ENCODE data around the gene MEGF11.

MEGF11 gene

DNA sequence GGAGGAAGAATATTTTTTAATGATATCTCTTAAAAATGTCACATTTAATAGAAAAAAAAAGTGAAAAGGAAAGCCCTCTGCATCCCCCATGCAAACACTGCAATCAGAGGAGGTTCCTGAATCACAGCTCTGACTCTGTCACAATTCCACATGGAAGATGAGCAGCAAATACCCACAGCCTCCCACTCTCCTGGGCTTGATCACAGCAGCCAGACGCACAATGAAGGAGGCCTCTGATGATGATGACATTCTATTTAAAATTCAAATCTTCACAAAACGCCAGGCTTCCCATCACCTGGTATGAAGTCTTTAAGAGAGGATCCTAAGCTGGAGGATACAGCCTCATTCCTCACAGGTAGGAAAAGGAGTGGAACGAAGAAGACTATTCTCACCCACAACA is 30.7 kb upstream of the MEGF11 start (continued):
- TF ChIP-seq MEIS1 (CRISPR knock-in tag; IDR thresholded peaks at IDR 0.05; ENCODE audit: borderline replicate concordance), result no peak
- no peak for TF ChIP-seq ZNF366 (tag by site-specific recombination; conservative IDR thresholded peaks at IDR 0.05)
- TF ChIP-seq ZNF354C (tag by site-specific recombination; IDR thresholded peaks at IDR 0.05; ENCODE audit: borderline replicate concordance, low read depth), result no peak
- TF ChIP-seq ZNF16 (tag by site-specific recombination; IDR thresholded peaks at IDR 0.05; ENCODE audit: low read depth), result no peak
- TF ChIP-seq, protein P1, sequence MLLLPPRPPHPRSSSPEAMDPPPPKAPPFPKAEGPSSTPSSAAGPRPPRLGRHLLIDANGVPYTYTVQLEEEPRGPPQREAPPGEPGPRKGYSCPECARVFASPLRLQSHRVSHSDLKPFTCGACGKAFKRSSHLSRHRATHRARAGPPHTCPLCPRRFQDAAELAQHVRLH (tag by site-specific recombination; IDR thresholded peaks at IDR 0.05), result no peak
- no peak for TF ChIP-seq ZNF654 (tag by site-specific recombination; IDR thresholded peaks at IDR 0.05; ENCODE audit: low read depth)
- TF ChIP-seq ZNF211 (tag by site-specific recombination; IDR thresholded peaks at IDR 0.05; ENCODE audit: low read depth), result no peak
- TF ChIP-seq ZNF843 (tag by site-specific recombination; IDR thresholded peaks at IDR 0.05), result no peak

DNA sequence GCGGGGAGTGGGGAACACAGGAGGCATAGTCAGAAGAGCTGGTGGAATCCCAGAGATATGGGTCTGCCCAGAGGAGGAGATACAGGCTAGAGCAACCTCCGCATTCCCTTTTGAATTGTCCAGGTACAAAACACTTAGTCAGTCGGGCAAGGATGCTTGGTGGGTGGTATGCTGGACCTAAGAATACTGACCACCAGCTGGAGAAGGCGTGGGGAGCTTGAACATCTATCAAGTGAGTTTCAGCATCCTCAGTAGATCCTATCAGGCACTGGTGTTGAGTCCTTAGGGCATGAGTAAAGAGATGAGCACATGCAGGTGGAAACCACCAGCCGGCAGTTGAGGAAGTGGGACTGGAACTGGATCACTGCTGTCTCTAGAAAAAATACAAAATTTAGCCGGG is 25.1 kb upstream of the MEGF11 start:
- TF ChIP-seq FEZF1 (tag by site-specific recombination; IDR thresholded peaks at IDR 0.05) (no peak), MEIS1 (CRISPR knock-in tag; IDR thresholded peaks at IDR 0.05; ENCODE audit: borderline replicate concordance) (no peak), MZF1 (tag by site-specific recombination; IDR thresholded peaks at IDR 0.05; ENCODE audit: borderline replicate concordance) (no peak), ZNF610 (tag by site-specific recombination; IDR thresholded peaks at IDR 0.05; ENCODE audit: borderline replicate concordance) (no peak), ZNF239 (tag by site-specific recombination; IDR thresholded peaks at IDR 0.05) (no peak), ZNF560 (tag by site-specific recombination; IDR thresholded peaks at IDR 0.05; ENCODE audit: borderline replicate concordance) (no peak), ZNF24 (tag by site-specific recombination; IDR thresholded peaks at IDR 0.05) (no peak)
- Histone ChIP-seq H3K27ac (ENCODE audit: extremely low read depth, low read depth, low read length) (no peak overlapping the region), H3K9me3 (ENCODE audit: control insufficient read depth, insufficient read depth, low read depth, low read length) (no peaks in the 10 kb centered on the region), H3K36me3 (ENCODE audit: control insufficient read depth in 2 of 2, insufficient read depth in 1 of 2, low read length in 2 of 2) (no peaks in the 10 kb centered on the region), H3K4me3 (ENCODE audit: low read depth, low read length) (no peak overlapping the region), H3K4me1 (ENCODE audit: control insufficient read depth, insufficient read depth, low read length) (no peaks in the 10 kb centered on the region)
- ChIA-PET POLR2A (interaction anchor here (0.5 kb wide), 1 partner anchor 25 kb away, joined by 3 read pairs; no protein-coding TSS in a partner anchor), CTCF (interaction anchor here (0.8 to 1.4 kb wide), 2 partner anchors 10 to 92 kb away, joined by 3 read pairs; no protein-coding TSS in a partner anchor)

DNA sequence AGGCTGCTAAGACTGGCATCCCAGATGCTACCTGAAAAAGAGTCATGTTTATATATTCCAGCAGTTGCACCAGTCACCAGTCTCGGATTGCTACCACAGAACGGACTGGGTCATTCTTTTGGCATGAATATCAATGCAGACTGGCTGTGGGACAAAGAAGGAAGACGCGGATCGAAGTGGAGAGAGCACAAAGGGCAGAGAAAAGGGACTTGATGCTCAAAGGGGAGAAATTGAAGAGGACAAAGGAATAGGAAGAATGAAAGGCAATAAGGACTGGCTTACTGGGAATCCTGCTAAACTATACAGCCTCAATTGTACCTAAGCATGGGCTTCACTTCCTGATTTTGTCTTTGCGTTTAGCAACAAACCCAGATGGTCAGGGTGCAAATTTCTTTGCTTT is 24.5 kb upstream of the MEGF11 start:
- no peaks in the 10 kb centered on the region for H3K9me3 ChIP-seq (ENCODE audit: control insufficient read depth, insufficient read depth, low read depth, low read length)
- no peak overlapping the region for H3K27ac ChIP-seq (ENCODE audit: extremely low read depth, low read depth, low read length)
- no peak overlapping the region for H3K4me3 ChIP-seq (ENCODE audit: low read depth, low read length)
- no peaks in the 10 kb centered on the region for H3K36me3 ChIP-seq (ENCODE audit: control insufficient read depth in 2 of 2, insufficient read depth in 1 of 2, low read length in 2 of 2)
- H3K4me1 ChIP-seq (ENCODE audit: control insufficient read depth, insufficient read depth, low read length), result no peaks in the 10 kb centered on the region
- ChIA-PET POLR2A (no interaction called here), CTCF (interaction anchor here (1.4 kb wide), 1 partner anchor 92 kb away, joined by 3 read pairs; no protein-coding TSS in a partner anchor)
- TF ChIP-seq BCL11B (tag by site-specific recombination; IDR thresholded peaks at IDR 0.05; ENCODE audit: low read depth), result no peak
- TF ChIP-seq, protein P2, sequence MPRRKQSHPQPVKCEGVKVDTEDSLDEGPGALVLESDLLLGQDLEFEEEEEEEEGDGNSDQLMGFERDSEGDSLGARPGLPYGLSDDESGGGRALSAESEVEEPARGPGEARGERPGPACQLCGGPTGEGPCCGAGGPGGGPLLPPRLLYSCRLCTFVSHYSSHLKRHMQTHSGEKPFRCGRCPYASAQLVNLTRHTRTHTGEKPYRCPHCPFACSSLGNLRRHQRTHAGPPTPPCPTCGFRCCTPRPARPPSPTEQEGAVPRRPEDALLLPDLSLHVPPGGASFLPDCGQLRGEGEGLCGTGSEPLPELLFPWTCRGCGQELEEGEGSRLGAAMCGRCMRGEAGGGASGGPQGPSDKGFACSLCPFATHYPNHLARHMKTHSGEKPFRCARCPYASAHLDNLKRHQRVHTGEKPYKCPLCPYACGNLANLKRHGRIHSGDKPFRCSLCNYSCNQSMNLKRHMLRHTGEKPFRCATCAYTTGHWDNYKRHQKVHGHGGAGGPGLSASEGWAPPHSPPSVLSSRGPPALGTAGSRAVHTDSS (tag by site-specific recombination; IDR thresholded peaks at IDR 0.05), result no peak
- TF ChIP-seq, protein P3, sequence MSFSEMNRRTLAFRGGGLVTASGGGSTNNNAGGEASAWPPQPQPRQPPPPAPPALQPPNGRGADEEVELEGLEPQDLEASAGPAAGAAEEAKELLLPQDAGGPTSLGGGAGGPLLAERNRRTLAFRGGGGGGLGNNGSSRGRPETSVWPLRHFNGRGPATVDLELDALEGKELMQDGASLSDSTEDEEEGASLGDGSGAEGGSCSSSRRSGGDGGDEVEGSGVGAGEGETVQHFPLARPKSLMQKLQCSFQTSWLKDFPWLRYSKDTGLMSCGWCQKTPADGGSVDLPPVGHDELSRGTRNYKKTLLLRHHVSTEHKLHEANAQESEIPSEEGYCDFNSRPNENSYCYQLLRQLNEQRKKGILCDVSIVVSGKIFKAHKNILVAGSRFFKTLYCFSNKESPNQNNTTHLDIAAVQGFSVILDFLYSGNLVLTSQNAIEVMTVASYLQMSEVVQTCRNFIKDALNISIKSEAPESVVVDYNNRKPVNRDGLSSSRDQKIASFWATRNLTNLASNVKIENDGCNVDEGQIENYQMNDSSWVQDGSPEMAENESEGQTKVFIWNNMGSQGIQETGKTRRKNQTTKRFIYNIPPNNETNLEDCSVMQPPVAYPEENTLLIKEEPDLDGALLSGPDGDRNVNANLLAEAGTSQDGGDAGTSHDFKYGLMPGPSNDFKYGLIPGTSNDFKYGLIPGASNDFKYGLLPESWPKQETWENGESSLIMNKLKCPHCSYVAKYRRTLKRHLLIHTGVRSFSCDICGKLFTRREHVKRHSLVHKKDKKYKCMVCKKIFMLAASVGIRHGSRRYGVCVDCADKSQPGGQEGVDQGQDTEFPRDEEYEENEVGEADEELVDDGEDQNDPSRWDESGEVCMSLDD (tag by site-specific recombination; IDR thresholded peaks at IDR 0.05), result no peak
- no peak for TF ChIP-seq ZNF664 (tag by site-specific recombination; IDR thresholded peaks at IDR 0.05)
- no peak for TF ChIP-seq ZNF423 (tag by site-specific recombination; IDR thresholded peaks at IDR 0.05)
- TF ChIP-seq ZNF548 (tag by site-specific recombination; IDR thresholded peaks at IDR 0.05), result no peak
- TF ChIP-seq ZNF37A (tag by site-specific recombination; IDR thresholded peaks at IDR 0.05), result no peak
- TF ChIP-seq, protein P4, sequence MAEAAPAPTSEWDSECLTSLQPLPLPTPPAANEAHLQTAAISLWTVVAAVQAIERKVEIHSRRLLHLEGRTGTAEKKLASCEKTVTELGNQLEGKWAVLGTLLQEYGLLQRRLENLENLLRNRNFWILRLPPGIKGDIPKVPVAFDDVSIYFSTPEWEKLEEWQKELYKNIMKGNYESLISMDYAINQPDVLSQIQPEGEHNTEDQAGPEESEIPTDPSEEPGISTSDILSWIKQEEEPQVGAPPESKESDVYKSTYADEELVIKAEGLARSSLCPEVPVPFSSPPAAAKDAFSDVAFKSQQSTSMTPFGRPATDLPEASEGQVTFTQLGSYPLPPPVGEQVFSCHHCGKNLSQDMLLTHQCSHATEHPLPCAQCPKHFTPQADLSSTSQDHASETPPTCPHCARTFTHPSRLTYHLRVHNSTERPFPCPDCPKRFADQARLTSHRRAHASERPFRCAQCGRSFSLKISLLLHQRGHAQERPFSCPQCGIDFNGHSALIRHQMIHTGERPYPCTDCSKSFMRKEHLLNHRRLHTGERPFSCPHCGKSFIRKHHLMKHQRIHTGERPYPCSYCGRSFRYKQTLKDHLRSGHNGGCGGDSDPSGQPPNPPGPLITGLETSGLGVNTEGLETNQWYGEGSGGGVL (tag by site-specific recombination; IDR thresholded peaks at IDR 0.05), result no peak
- no peak for TF ChIP-seq ZNF837 (tag by site-specific recombination; IDR thresholded peaks at IDR 0.05)
- TF ChIP-seq, protein P5, sequence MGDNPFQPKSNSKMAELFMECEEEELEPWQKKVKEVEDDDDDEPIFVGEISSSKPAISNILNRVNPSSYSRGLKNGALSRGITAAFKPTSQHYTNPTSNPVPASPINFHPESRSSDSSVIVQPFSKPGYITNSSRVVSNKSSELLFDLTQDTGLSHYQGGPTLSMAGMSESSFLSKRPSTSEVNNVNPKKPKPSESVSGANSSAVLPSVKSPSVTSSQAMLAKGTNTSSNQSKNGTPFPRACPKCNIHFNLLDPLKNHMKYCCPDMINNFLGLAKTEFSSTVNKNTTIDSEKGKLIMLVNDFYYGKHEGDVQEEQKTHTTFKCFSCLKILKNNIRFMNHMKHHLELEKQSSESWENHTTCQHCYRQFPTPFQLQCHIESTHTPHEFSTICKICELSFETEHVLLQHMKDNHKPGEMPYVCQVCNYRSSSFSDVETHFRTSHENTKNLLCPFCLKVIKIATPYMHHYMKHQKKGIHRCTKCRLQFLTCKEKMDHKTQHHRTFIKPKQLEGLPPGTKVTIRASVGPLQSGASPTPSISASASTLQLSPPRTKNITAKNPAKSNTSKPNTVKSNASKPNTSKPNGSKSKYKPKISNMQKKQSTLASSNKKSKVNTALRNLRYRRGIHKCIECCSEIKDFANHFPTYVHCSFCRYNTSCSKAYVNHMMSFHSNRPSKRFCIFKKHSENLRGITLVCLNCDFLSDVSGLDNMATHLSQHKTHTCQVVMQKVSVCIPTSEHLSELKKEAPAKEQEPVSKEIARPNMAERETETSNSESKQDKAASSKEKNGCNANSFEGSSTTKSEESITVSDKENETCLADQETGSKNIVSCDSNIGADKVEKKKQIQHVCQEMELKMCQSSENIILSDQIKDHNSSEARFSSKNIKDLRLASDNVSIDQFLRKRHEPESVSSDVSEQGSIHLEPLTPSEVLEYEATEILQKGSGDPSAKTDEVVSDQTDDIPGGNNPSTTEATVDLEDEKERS (tag by site-specific recombination; IDR thresholded peaks at IDR 0.05), result no peak
- TF ChIP-seq ZNF302 (tag by site-specific recombination; IDR thresholded peaks at IDR 0.05; ENCODE audit: low read depth), result no peak
- no peak for TF ChIP-seq ZNF501 (tag by site-specific recombination; IDR thresholded peaks at IDR 0.05)
